ENCODE measurements around the gene KAT8.

- TF ChIP-seq POLR2AphosphoS5 (IDR thresholded peaks at IDR 0.05; ENCODE audit: control insufficient read depth, insufficient read depth, low read depth, low read length) = no peak
- TF ChIP-seq FIP1L1 (IDR thresholded peaks at IDR 0.05; ENCODE audit: low read depth, low read length, poor library complexity, severe bottlenecking) = no peak
- TF ChIP-seq JUN (IDR thresholded peaks at IDR 0.05; ENCODE audit: borderline replicate concordance, low read depth, low read length) = no peak
- TF ChIP-seq JUN (CRISPR knock-in tag; IDR thresholded peaks at IDR 0.05; ENCODE audit: borderline replicate concordance) = no peak
- peak in 1 of 3 experiments; percentile 12; a peak in 2 of 6 replicates for TF ChIP-seq CTCF (IDR thresholded peaks at IDR 0.05 in 2 of 3, conservative IDR thresholded peaks at IDR 0.05 in 1 of 3; ENCODE audit: insufficient read depth in 2 of 3, low read depth in 1 of 3, low read length in 3 of 3)
- TF ChIP-seq POLR2AphosphoS2 (IDR thresholded peaks at IDR 0.05; ENCODE audit: low read length) = no peak
- no peak for TF ChIP-seq RBBP5 (IDR thresholded peaks at IDR 0.05; ENCODE audit: borderline replicate concordance, insufficient read depth, low read length, poor library complexity, severe bottlenecking)
- TF ChIP-seq FOS (IDR thresholded peaks at IDR 0.05; ENCODE audit: extremely low read depth, insufficient read length) = no peak
- TF ChIP-seq GABPB1 (CRISPR knock-in tag; IDR thresholded peaks at IDR 0.05) = no peak
- no peak for TF ChIP-seq CHCHD3 (CRISPR knock-in tag; IDR thresholded peaks at IDR 0.05)
- TF ChIP-seq ZC3H8 (IDR thresholded peaks at IDR 0.05) = no peak
- peak; percentile 77; the same call in 1 of the 2 replicates for TF ChIP-seq MAX (CRISPR knock-in tag; IDR thresholded peaks at IDR 0.05)
- no peak for TF ChIP-seq POLR2A (conservative IDR thresholded peaks at IDR 0.05)
- no peak for TF ChIP-seq ZNF121 (CRISPR knock-in tag; conservative IDR thresholded peaks at IDR 0.05)
- no peak for TF ChIP-seq MNT (conservative IDR thresholded peaks at IDR 0.05)
Measured at GRCh38 chr16:31148281-31148728, 30.8 kb downstream of the KAT8 start.
